ENCODE measurements around the gene TRIM13.
"Not testable (repeated sequence)": the region's sequence is repeated elsewhere in the genome, so short reads cannot be mapped to it uniquely, and the experiment has no call there.

The TRIM13 gene

GRCh38 chr13:50055454-50055853 lies 58.6 kb downstream of the TRIM13 start:
- in situ Hi-C loops (cut with HindIII; ENCODE audit: low sequenced_read_pairs) = no loop called here

GRCh38 chr13:50060718-50061117 lies 63.9 kb downstream of the TRIM13 start:
- in situ Hi-C loops (cut with HindIII; ENCODE audit: low sequenced_read_pairs) = no loop called here

DNA sequence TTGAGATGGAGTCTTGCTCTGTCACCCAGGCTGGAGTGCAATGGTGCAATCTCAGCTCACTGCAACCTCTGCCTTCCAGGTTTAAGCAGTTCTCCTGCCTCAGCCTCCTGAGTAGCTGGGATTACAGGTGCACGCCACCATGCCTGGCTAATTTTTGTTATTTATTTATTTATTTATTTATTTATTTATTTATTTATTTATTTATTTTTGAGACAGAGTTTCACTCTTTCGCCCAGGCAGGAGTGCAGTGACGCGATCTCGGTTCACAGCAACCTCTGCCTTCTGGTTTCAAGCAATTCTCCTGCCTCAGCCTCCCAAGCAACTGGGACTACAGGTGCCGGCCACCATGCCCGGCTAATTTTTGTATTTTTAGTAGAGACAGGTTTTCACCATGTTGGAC lies 65.5 kb downstream of the TRIM13 start:
- in situ Hi-C loops (cut with HindIII; ENCODE audit: low sequenced_read_pairs) = not testable (repeated sequence)

DNA sequence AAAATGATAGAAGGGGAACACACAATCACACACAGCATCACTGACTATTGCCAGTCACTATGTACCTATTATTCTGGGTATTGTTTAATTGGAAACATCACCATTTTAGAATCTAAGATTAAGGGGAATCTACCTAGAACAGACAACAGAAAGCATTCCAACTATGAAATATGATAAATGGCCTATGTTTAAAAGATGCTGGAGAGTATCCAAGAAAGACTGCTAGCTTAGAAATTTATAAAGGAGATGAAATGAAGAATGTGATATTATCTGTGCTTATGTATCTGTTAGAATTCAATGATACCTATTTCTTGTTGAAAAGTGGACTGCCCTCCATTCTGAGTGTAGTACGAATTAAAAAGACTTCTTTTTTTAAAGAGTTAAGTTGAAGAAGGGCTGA lies 68.9 kb downstream of the TRIM13 start:
- in situ Hi-C loops (cut with HindIII; ENCODE audit: low sequenced_read_pairs) = no loop called here
